ENCODE data around the gene CLCNKB. TPM values are rescaled to one million over a fixed set of nuclear protein-coding genes. Genes with fewer than 3 reads are reported as not detected.

CLCNKB gene
- total and polyA plus RNA-seq, 7 donors: 0.04 to 0.71 (median 0.30) TPM; not detected in 3

DNA sequence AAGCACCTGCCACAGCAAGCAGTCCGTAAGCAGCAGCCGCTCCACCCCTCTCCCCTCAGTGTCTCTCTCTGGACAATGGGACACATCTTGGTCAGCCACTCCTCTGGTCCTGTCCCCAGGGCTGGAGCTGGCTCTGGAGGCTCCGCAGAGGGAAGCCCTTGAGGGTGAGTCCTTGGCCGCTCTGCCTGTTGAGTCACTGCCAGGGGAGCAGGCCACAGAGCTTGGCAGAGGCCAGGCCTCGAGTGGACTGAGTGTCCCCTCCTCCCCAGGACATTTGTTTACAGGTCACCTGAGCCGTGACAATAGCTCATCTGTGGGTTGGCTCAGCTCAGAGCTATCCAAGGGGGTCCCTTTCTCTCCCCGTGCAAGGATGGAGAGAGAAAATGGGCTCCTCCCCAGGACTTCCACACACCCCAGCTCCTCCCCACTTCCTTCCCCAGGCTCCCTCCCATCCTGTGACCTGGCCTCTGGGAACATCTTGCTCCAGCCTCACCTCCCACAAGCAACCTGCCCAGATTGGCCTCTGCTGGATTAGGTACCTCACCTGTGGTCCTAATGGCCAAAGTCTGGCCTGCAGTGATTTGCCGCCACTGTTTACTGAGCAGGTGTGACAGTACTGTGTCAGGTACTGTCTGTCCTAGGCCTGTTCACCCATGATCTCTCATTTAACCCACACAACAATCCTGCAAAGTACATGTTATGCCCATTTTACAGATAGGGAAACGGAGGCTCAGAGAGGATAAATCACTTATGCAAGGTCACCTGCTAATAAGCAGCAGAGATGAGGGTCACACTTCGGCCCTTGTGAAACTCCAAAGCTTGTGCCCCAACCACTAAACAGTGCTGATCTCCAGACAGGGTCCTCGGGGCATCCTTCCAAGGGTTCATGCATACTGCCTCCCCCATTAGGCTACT lies 25.0 kb downstream of the CLCNKB start:
- no peak overlapping the region for H3K27ac ChIP-seq
- H3K27me3 ChIP-seq: peaks cover 0 to 10% (median 8%) of the 10 kb centered on the region in 3 donors
- DNase-seq: no peak
- TF ChIP-seq EP300 (IDR thresholded peaks at IDR 0.05) (no peak), POLR2AphosphoS5 (IDR thresholded peaks at IDR 0.05) (no peak)
- TF ChIP-seq, protein P1, sequence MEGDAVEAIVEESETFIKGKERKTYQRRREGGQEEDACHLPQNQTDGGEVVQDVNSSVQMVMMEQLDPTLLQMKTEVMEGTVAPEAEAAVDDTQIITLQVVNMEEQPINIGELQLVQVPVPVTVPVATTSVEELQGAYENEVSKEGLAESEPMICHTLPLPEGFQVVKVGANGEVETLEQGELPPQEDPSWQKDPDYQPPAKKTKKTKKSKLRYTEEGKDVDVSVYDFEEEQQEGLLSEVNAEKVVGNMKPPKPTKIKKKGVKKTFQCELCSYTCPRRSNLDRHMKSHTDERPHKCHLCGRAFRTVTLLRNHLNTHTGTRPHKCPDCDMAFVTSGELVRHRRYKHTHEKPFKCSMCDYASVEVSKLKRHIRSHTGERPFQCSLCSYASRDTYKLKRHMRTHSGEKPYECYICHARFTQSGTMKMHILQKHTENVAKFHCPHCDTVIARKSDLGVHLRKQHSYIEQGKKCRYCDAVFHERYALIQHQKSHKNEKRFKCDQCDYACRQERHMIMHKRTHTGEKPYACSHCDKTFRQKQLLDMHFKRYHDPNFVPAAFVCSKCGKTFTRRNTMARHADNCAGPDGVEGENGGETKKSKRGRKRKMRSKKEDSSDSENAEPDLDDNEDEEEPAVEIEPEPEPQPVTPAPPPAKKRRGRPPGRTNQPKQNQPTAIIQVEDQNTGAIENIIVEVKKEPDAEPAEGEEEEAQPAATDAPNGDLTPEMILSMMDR (IDR thresholded peaks at IDR 0.05): no peak
- intact Hi-C loops (cut with DNase I): no loop called here
- H3K36me3 ChIP-seq: no peaks in the 10 kb centered on the region
- H3K4me3 ChIP-seq: no peak overlapping the region
- H3K9me3 ChIP-seq: no peaks in the 10 kb centered on the region
- H3K4me1 ChIP-seq: peaks cover 0 to 16% (median 11%) of the 10 kb centered on the region in 4 donors
- WGBS, 2 donors: 70 to 79% methylated on average over 11 of the region's 11 CpGs

DNA sequence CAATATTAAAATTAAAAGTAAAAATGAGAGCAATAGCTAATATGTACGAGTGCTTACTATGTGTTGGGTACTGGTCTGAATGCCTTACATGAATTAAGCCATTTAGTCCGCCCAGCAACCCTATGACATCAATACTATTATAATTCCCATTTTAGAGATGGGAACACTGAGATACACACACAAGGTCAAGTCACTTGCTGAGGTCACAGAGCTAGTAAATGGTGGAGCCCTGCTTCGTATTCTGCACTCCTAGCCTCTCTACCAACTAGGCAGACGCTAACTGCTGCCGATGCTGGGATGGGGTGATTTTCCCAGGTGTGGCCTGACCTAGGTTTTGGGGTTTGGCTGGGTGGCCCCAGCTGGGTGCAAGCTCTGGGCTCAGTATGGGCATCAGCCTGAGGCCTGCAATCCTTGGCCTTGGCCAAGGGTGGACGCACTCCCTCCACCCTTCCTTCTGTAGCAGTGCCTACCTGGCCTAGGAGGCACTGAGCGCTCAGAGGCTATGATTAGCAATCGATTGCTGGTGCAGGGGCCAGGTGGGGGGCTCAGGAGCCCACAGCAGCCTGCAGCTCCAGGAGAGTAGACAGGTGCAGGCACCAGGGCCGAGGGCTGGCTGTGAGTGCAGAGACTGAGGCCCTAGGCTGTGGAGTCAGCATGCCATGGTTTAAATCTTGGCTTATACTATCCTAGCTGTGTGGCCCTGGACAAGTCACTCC lies 27.2 kb downstream of the CLCNKB start:
- TF ChIP-seq, protein P1 (IDR thresholded peaks at IDR 0.05): no peak
- no peak for TF ChIP-seq POLR2AphosphoS5 (IDR thresholded peaks at IDR 0.05)
- no peak for TF ChIP-seq POLR2A (IDR thresholded peaks at IDR 0.05)
- no peak for TF ChIP-seq EP300 (IDR thresholded peaks at IDR 0.05)
- Histone ChIP-seq H3K36me3 (no peaks in the 10 kb centered on the region), H3K27ac (no peak overlapping the region), H3K27me3 (peaks cover 0 to 17% (median 8%) of the 10 kb centered on the region in 3 donors), H3K4me1 (peaks cover 0 to 36% (median 29%) of the 10 kb centered on the region in 4 donors), H3K4me3 (no peak overlapping the region), H3K9me3 (no peaks in the 10 kb centered on the region)
- DNase-seq: no peak
- 91% methylated on average over 9 of the region's 9 CpGs for WGBS, 2 donors
- intact Hi-C loops (cut with DNase I): no loop called here

DNA sequence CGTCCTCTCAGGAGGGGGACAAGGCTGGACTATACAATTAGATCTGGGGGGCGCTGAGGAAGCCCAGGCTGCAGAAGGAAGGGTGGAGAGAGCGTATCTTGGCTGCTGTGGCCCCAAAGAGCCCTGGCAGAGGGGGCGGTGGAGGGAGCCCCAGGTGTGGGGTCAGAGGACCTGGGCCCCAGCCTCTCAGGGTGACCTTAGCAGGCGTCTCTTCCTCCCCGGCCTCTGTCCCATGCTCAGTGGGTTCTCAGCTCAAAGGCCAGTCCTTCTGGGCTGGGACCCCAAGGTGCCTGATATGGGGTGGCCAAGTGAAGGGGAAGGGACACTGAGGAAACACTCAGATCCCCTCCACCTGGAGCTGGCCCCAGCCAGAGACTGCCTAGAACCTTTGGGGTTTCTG lies 28.0 kb downstream of the CLCNKB start:
- intact Hi-C loops (cut with DNase I): no loop called here
- WGBS, 2 donors: 95% methylated on average over 6 of the region's 6 CpGs
- H3K36me3 ChIP-seq: no peaks in the 10 kb centered on the region

DNA sequence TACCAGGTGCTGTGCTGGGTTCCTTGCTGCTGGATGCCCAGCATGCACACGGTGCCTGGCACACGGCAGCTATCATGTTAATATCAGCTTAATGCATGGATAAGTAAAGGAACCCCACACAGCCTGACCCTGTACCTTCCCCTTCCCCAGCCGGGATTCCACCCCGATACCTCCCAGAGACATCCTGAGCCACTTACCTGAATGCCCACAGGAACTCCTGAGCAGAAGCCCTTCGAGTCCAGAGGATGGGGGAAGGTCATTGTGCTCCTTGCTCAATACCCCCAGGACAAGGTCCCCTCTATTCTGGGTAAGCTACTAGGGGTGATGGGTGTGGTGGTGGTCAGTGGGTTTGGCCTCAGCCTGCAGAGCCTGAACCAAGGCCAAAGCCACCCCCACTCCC lies 28.5 kb downstream of the CLCNKB start:
- Histone ChIP-seq H3K4me1 (peaks cover 0 to 41% (median 32%) of the 10 kb centered on the region in 4 donors), H3K9me3 (no peaks in the 10 kb centered on the region), H3K27ac (no peak overlapping the region), H3K4me3 (no peak overlapping the region), H3K27me3 (peaks cover 0 to 17% (median 8%) of the 10 kb centered on the region in 3 donors), H3K36me3 (no peaks in the 10 kb centered on the region)
- 75 to 82% methylated on average over 5 of the region's 5 CpGs for WGBS, 2 donors
- TF ChIP-seq, protein P1 (IDR thresholded peaks at IDR 0.05): no peak
- TF ChIP-seq POLR2AphosphoS5 (IDR thresholded peaks at IDR 0.05) (no peak), POLR2A (IDR thresholded peaks at IDR 0.05) (no peak)
- intact Hi-C loops (cut with DNase I): no loop called here
- DNase-seq: no peak

More for the DNA sequence above, 28.0 kb downstream of the CLCNKB start:
- no peaks in the 10 kb centered on the region for H3K9me3 ChIP-seq
- H3K4me1 ChIP-seq: peaks cover 0 to 41% (median 32%) of the 10 kb centered on the region in 4 donors
- no peak overlapping the region for H3K4me3 ChIP-seq
- no peak for DNase-seq
- H3K27me3 ChIP-seq: peaks cover 0 to 17% (median 8%) of the 10 kb centered on the region in 3 donors
- H3K27ac ChIP-seq: no peak overlapping the region
- TF ChIP-seq EP300 (IDR thresholded peaks at IDR 0.05): no peak
- no peak for TF ChIP-seq POLR2A (IDR thresholded peaks at IDR 0.05)
- TF ChIP-seq, protein P1 (IDR thresholded peaks at IDR 0.05): no peak
- TF ChIP-seq POLR2AphosphoS5 (IDR thresholded peaks at IDR 0.05): no peak

Data from sigmoid colon (tissue), 7 donors.